DND-41 (cell line): ENCODE data around the gene RHOT2.

Source experiments
- ATAC-seq: fragments of 200-7000 bp; cut with Tn5 transposase; 3 replicates; pipeline ENCODE4 v1.9.1; 2021; ENCODE audit warnings: low read depth; ENCODE audit not compliant: insufficient read depth
- DNase-seq: peaks from one replicate; pipeline ENCODE4 v3.0.0-alpha.2; 2020
- H2AFZ ChIP-seq: 2 replicates; pipeline ENCODE4 v1.6.0; 2012; ENCODE audit warnings: low read depth, low read length
- H3K27ac ChIP-seq: 2 replicates; pipeline ENCODE4 v1.5.1; 2012; ENCODE audit warnings: low read length, inconsistent platforms
- H3K27me3 ChIP-seq: fragments of 200-600 bp; sonication (generic); 2 replicates; pipeline ENCODE4 v1.6.0; 2012; ENCODE audit warnings: low read length, mild to moderate bottlenecking, inconsistent platforms; ENCODE audit not compliant: insufficient read depth, poor library complexity
- H3K36me3 ChIP-seq: 2 replicates; pipeline ENCODE4 v1.5.1; 2012; ENCODE audit warnings: low read length, inconsistent platforms; ENCODE audit not compliant: insufficient read depth
- H3K4me1 ChIP-seq: 2 replicates; pipeline ENCODE4 v1.5.1; 2012; ENCODE audit warnings: mild to moderate bottlenecking, low read length; ENCODE audit not compliant: insufficient read depth
- H3K4me2 ChIP-seq: 2 replicates; pipeline ENCODE4 v1.6.0; 2012; ENCODE audit warnings: mild to moderate bottlenecking, moderate library complexity, low read length, inconsistent platforms; ENCODE audit not compliant: insufficient read depth
- H3K4me3 ChIP-seq, 2 experiments: fragments of 200-600 bp in 1 of 2; shearing (Covaris generic) in 1 of 2; 2 replicates each; pipeline ENCODE4 v1.5.1; 2012 to 2016; ENCODE audit warnings: inconsistent platforms in 2 of 2, low read length in 2 of 2, mild to moderate bottlenecking in 2 of 2, low read depth in 1 of 2, moderate library complexity in 1 of 2
- H3K79me2 ChIP-seq: 2 replicates; pipeline ENCODE4 v1.6.0; 2012; ENCODE audit warnings: low read length, inconsistent platforms; ENCODE audit not compliant: insufficient read depth
- H3K9ac ChIP-seq: 2 replicates; pipeline ENCODE4 v1.6.0; 2012; ENCODE audit warnings: low read depth, mild to moderate bottlenecking, inconsistent platforms, low read length, moderate library complexity
- H3K9me3 ChIP-seq: 2 replicates; pipeline ENCODE4 v1.5.1; 2012; ENCODE audit warnings: low read length, moderate library complexity, mild to moderate bottlenecking, inconsistent platforms; ENCODE audit not compliant: insufficient read depth, severe bottlenecking
- H4K20me1 ChIP-seq: 2 replicates; pipeline ENCODE4 v1.6.0; 2012; ENCODE audit warnings: low read length; ENCODE audit not compliant: insufficient read depth
- EZH2 ChIP-seq: IDR thresholded peaks from 3 replicates; pipeline ENCODE4 v1.6.1; 2012; ENCODE audit warnings: borderline replicate concordance, low read depth, mild to moderate bottlenecking, moderate library complexity, low read length, inconsistent platforms; ENCODE audit not compliant: severe bottlenecking
- TF ChIP-seq, protein P1 (sequence below): IDR thresholded peaks from 2 replicates; pipeline ENCODE4 v1.5.1; 2012; ENCODE audit warnings: borderline replicate concordance, low read length, moderate library complexity, mild to moderate bottlenecking; ENCODE audit not compliant: poor library complexity, severe bottlenecking; ENCODE audit errors: extremely low read depth

The RHOT2 gene

DNA sequence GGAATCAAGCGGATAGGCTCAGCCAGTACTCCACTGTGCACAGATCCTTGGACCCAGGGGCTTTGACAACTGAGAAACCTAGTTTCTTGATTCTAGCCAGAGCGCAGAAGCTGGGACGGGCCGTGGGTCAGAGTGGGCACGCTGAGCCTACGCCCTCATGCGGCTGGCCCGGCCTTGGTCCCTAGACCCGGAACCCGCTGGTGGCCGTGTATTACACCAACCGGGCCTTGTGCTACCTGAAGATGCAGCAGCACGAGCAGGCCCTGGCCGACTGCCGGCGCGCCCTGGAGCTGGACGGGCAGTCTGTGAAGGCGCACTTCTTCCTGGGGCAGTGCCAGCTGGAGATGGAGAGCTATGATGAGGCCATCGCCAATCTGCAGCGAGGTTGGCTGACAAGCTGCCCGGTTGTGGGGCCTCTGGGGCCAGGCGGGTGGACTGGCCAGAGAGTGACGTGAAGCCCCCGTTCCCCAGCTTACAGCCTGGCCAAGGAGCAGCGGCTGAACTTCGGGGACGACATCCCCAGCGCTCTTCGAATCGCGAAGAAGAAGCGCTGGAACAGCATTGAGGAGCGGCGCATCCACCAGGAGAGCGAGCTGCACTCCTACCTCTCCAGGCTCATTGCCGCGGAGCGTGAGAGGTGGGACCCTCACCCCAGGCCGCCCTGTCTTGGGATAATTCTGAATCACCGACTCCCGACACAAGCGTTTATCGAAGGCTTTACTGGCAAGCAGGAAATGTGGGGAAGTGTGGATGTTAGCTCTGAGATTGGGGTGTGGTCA is 13.2 kb downstream of the RHOT2 start:
- Histone ChIP-seq H3K36me3 (peaks cover 49% of the 10 kb centered on the region), H2AFZ (no peak overlapping the region), H3K27ac (peak overlapping the region; percentile 76), H3K27me3 (no peaks in the 10 kb centered on the region), H3K4me2 (peak overlapping the region; percentile 99), H3K4me1 (peaks cover 66% of the 10 kb centered on the region), H3K9me3 (no peaks in the 10 kb centered on the region), H3K9ac (peak overlapping the region; percentile 82), H3K4me3 (peak overlapping the region; percentile 42 to 98; a peak in 3 of 4 replicates), H4K20me1 (peaks cover 47% of the 10 kb centered on the region), H3K79me2 (peaks cover 37% of the 10 kb centered on the region)
- DNase-seq: no peak
- no peak for TF ChIP-seq EZH2
- TF ChIP-seq, protein P1, sequence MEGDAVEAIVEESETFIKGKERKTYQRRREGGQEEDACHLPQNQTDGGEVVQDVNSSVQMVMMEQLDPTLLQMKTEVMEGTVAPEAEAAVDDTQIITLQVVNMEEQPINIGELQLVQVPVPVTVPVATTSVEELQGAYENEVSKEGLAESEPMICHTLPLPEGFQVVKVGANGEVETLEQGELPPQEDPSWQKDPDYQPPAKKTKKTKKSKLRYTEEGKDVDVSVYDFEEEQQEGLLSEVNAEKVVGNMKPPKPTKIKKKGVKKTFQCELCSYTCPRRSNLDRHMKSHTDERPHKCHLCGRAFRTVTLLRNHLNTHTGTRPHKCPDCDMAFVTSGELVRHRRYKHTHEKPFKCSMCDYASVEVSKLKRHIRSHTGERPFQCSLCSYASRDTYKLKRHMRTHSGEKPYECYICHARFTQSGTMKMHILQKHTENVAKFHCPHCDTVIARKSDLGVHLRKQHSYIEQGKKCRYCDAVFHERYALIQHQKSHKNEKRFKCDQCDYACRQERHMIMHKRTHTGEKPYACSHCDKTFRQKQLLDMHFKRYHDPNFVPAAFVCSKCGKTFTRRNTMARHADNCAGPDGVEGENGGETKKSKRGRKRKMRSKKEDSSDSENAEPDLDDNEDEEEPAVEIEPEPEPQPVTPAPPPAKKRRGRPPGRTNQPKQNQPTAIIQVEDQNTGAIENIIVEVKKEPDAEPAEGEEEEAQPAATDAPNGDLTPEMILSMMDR: no peak
- ATAC-seq: no peak

GRCh38 chr16:681746-682427 is 14.0 kb downstream of the RHOT2 start:
- Histone ChIP-seq H3K9ac (peak overlapping the region; percentile 82), H3K4me1 (peaks cover 67% of the 10 kb centered on the region), H3K4me3 (peak overlapping the region in 1 of 2 experiments; percentile 98; a peak in 3 of 4 replicates), H3K27ac (no peak overlapping the region), H3K4me2 (peak overlapping the region; percentile 99), H3K9me3 (no peaks in the 10 kb centered on the region), H3K79me2 (peaks cover 37% of the 10 kb centered on the region), H2AFZ (no peak overlapping the region), H3K36me3 (peaks cover 56% of the 10 kb centered on the region), H4K20me1 (peaks cover 44% of the 10 kb centered on the region), H3K27me3 (no peaks in the 10 kb centered on the region)
- DNase-seq (no peak), ATAC-seq (no peak)
- TF ChIP-seq EZH2: no peak
- TF ChIP-seq, protein P1: no peak

DNA sequence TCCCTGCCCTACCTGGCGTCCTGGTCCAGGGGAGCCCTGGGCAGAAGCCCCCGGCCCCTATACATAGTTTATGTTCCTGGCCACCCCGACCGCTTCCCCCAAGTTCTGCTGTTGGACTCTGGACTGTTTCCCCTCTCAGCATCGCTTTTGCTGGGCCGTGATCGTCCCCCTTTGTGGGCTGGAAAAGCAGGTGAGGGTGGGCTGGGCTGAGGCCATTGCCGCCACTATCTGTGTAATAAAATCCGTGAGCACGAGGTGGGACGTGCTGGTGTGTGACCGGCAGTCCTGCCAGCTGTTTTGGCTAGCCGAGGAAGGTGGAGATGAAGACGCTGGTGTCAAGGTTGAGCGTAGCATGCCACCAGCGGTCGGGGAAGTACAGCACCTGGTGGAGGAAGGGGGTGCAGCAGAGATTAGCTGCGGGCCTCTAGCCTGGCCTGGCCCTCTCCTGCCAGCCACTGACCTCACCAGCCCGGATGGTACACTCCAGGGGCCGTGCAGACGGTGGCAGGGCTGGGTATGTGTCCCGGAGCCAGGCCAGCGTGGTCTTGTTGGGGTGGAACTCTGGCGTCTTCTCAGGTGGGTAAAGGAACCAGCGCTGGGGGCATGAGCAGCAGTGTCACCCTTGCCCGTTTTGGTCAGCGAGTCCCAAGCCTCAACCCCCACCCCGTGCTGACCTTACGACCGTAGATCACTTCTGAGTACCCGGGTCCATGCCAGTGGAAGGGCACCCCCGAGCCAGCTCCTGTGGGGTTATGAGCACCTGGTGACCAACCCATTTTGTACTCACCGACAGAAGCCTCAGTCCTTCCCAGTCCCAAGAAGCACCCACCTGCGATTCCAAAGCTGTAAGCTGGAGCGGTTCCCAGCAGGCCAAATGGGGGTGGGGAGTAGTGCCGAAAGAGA is 14.8 kb downstream of the RHOT2 start:
- no peaks in the 10 kb centered on the region for H3K9me3 ChIP-seq
- TF ChIP-seq, protein P1: no peak
- no peak for TF ChIP-seq EZH2
- H3K27me3 ChIP-seq: no peaks in the 10 kb centered on the region
- no peak for DNase-seq
- peak overlapping the region; percentile 61 to 98; a peak in 3 of 4 replicates for H3K4me3 ChIP-seq
- peak overlapping the region; percentile 77; the same call in 1 of the 2 replicates for H3K27ac ChIP-seq
- peaks cover 41% of the 10 kb centered on the region for H3K79me2 ChIP-seq
- H3K9ac ChIP-seq: peak overlapping the region; percentile 85
- H3K4me2 ChIP-seq: peak overlapping the region; percentile 99
- H4K20me1 ChIP-seq: peaks cover 48% of the 10 kb centered on the region
- ATAC-seq: no peak
- no peak overlapping the region for H2AFZ ChIP-seq
- peaks cover 69% of the 10 kb centered on the region for H3K4me1 ChIP-seq
- peaks cover 65% of the 10 kb centered on the region for H3K36me3 ChIP-seq
